Mononuclear cell (primary cell): ENCODE results near the gene ITPRID2. TPM values are rescaled to one million over a fixed set of nuclear protein-coding genes. Genes with fewer than 3 reads are reported as not detected.

ENCODE experiments used
- H3K27me3 ChIP-seq: 2 replicates; pipeline ENCODE4 v1.6.0; 2011; ENCODE audit warnings: low read length, control low read depth; ENCODE audit not compliant: insufficient read depth
- H3K4me1 ChIP-seq: 2 replicates; pipeline ENCODE4 v1.5.1; 2011; ENCODE audit warnings: mild to moderate bottlenecking, low read length, control low read depth; ENCODE audit not compliant: insufficient read depth
- H3K4me3 ChIP-seq: 2 replicates; pipeline ENCODE4 v1.5.1; 2011; ENCODE audit warnings: mild to moderate bottlenecking, low read length, moderate library complexity
- H3K9me3 ChIP-seq: 2 replicates; pipeline ENCODE4 v1.5.1; 2011; ENCODE audit warnings: low read depth, mild to moderate bottlenecking, control low read depth, low read length
- total RNA-seq: library from RNA; depleted of rRNA; stranded (reverse); fragments of >200 nt; gene quantifications from one replicate; pipeline ENCODE4 v1.2.3, GENCODE V29; 2012

The ITPRID2 gene
- total RNA-seq, 1 donor, result 96.4 TPM

- no peaks in the 10 kb centered on the region for H3K27me3 ChIP-seq
- H3K4me1 ChIP-seq, result no peaks in the 10 kb centered on the region
- H3K4me3 ChIP-seq, result no peak overlapping the region
- H3K9me3 ChIP-seq, result no peaks in the 10 kb centered on the region
These were observed 31.6 kb downstream of the ITPRID2 start for GRCh38 chr2:181923121-181923520.

GRCh38 chr2:181924336-181924735 is 32.8 kb downstream of the ITPRID2 start:
- H3K27me3 ChIP-seq, result no peaks in the 10 kb centered on the region
- no peaks in the 10 kb centered on the region for H3K9me3 ChIP-seq
- no peak overlapping the region for H3K4me3 ChIP-seq
- H3K4me1 ChIP-seq, result no peaks in the 10 kb centered on the region

DNA sequence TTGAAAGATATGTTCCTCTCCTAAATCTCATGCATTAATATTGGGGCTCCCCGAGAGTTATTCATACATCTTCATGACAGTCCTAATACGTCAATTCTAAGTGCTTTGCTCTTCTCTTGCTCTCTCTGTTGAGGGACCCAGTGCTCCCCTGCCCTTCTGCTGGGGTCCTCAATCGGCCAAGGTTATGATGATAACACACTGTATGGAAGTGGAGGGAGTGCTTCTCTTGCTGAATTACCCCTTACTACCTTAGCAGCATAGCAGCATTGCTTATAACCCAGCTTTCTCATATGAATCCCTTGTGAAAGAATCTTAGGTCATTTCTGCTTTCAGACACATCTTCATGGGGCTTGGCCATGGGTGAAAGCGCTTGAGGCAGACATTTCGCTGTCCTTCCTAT is 43.2 kb downstream of the ITPRID2 start:
- H3K4me3 ChIP-seq, result no peak overlapping the region
- H3K4me1 ChIP-seq, result peaks cover 3% of the 10 kb centered on the region
- no peaks in the 10 kb centered on the region for H3K9me3 ChIP-seq
- H3K27me3 ChIP-seq, result no peaks in the 10 kb centered on the region

DNA sequence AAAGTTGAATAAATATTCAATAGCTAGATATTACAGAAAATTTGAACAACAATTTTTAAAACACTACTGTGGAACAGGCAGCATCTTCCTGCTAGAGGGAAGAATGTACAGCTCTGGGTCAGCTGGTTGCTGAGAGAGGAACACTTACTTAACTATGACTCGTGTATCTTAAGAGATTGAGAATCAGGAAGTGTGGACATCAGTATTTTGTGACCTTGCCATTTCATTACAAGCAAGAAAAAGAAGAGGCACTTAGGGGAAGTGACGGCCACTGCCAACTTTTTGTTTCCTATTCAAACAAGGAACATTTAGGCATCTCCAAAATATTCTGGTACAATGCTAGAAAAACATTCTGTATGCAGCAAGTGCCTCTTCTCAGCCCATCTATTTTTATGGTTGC is 45.9 kb downstream of the ITPRID2 start:
- Histone ChIP-seq H3K27me3 (no peaks in the 10 kb centered on the region), H3K4me3 (no peak overlapping the region), H3K9me3 (no peaks in the 10 kb centered on the region), H3K4me1 (peaks cover 3% of the 10 kb centered on the region)

DNA sequence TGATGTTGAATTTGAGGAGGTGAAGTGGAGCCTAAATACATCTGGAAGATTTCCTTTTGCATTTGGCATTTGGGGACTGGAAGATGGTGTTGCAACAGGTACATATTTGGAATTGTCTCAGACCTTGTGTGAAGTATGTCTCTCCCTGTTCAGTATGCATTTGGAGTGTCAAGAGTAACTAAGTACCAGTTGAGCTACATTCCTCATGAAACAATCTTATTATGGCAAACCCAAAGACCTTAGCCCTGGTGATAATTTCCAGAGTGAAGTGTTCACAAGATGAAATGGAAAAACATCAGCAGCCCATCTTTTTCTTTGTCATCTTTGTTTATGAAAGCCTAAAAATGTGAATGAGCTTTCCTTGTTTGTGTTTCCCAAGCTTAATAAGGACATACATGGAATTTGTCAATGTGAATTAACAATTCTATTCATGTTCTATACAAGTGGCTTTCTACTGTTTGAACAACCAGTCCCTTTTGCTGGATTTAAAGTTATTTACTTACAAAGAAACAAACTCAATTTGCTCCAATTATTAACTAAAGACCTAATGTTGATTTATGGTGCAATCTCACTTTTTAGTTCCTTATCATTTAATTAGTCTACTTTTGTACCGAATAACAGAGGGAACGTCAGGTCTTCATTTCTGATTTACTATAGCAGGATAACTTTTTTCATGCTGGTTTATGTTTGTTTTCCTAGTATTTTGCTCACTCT is 52.0 kb downstream of the ITPRID2 start:
- Histone ChIP-seq H3K4me3 (no peak overlapping the region), H3K4me1 (no peaks in the 10 kb centered on the region), H3K27me3 (no peaks in the 10 kb centered on the region), H3K9me3 (no peaks in the 10 kb centered on the region)

- Histone ChIP-seq H3K4me1 (no peaks in the 10 kb centered on the region), H3K4me3 (no peak overlapping the region), H3K9me3 (no peaks in the 10 kb centered on the region), H3K27me3 (no peaks in the 10 kb centered on the region)
These were observed 52.8 kb downstream of the ITPRID2 start for GRCh38 chr2:181944164-181944913.

DNA sequence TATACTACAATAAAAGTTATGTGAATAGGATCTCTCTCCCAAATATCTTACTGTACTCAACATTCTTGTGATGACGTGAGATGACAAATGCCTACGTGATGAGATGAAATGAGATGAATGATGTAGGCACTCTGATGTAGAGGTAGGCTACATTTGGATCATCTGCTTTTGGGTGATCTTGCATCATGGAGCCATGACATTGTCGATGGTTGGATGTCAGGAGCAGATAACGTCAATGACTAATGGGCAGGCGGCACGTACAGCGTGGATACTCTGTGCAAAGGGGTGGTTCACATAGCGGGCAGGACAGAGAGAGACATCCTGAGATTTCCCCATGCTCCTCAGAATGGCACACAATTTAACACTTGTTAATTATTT is 53.4 kb downstream of the ITPRID2 start:
- Histone ChIP-seq H3K27me3 (no peaks in the 10 kb centered on the region), H3K4me3 (no peak overlapping the region), H3K4me1 (no peaks in the 10 kb centered on the region), H3K9me3 (no peaks in the 10 kb centered on the region)

- Histone ChIP-seq H3K4me1 (no peaks in the 10 kb centered on the region), H3K4me3 (no peak overlapping the region), H3K9me3 (no peaks in the 10 kb centered on the region), H3K27me3 (no peaks in the 10 kb centered on the region)
These were observed 55.1 kb downstream of the ITPRID2 start for GRCh38 chr2:181946444-181947127.

DNA sequence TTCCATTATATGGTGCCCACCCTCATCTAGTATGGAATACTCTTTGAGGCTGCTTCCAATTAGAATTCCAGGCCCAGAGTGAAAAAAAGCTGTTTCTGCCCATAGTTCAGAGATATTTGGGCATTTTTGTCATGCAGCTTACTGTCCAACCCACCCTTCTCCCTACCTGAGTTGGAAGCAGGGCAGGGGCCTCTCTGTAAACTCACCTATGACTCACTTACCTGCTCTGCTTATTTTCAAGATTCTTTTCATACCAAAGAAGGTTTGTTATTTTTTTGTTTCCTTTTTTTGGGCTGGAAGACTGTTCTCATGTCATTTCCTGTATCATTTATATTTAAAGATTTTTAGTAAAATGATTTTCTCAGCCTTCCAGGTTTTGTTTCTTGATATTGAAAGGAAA is 55.7 kb downstream of the ITPRID2 start:
- Histone ChIP-seq H3K27me3 (no peaks in the 10 kb centered on the region), H3K9me3 (no peaks in the 10 kb centered on the region), H3K4me1 (no peaks in the 10 kb centered on the region), H3K4me3 (no peak overlapping the region)

- Histone ChIP-seq H3K9me3 (no peaks in the 10 kb centered on the region), H3K4me1 (no peaks in the 10 kb centered on the region), H3K4me3 (no peak overlapping the region), H3K27me3 (no peaks in the 10 kb centered on the region)
These were observed 56.7 kb downstream of the ITPRID2 start for GRCh38 chr2:181948227-181948626.

DNA sequence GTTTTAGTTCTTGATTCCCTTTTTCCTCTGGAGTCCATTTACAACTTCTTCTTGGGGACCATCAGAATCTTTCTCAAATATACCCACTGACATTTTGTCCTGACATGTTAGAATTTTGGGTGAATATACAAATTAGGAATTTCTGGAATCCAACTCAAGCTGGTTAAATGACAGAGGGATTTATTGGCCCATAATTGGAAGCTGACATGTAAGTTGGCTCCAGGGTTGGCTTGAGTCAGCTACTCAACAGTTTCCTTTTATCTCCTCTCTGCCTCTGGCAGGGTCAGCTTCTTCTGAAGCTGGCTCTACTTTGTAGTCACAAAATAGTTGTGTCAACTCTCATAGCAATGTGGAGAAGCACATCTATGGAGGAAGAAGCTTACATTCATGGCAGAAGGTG is 57.5 kb downstream of the ITPRID2 start:
- H3K4me3 ChIP-seq, result no peak overlapping the region
- peaks cover 3% of the 10 kb centered on the region for H3K4me1 ChIP-seq
- no peaks in the 10 kb centered on the region for H3K9me3 ChIP-seq
- H3K27me3 ChIP-seq, result no peaks in the 10 kb centered on the region

GRCh38 chr2:181952404-181953226 is 61.1 kb downstream of the ITPRID2 start:
- no peaks in the 10 kb centered on the region for H3K27me3 ChIP-seq
- H3K9me3 ChIP-seq, result no peaks in the 10 kb centered on the region
- no peak overlapping the region for H3K4me3 ChIP-seq
- H3K4me1 ChIP-seq, result peaks cover 3% of the 10 kb centered on the region

- Histone ChIP-seq H3K4me1 (peaks cover 3% of the 10 kb centered on the region), H3K27me3 (no peaks in the 10 kb centered on the region), H3K4me3 (no peak overlapping the region), H3K9me3 (no peaks in the 10 kb centered on the region)
These were observed 62.5 kb downstream of the ITPRID2 start for GRCh38 chr2:181953881-181954537.

GRCh38 chr2:181954538-181954883 is 63.0 kb downstream of the ITPRID2 start:
- no peaks in the 10 kb centered on the region for H3K27me3 ChIP-seq
- no peak overlapping the region for H3K4me3 ChIP-seq
- no peaks in the 10 kb centered on the region for H3K9me3 ChIP-seq
- peaks cover 3% of the 10 kb centered on the region for H3K4me1 ChIP-seq
